Upper lobe of left lung (tissue), 4 donors: ENCODE results near the gene RABEP1.

ENCODE experiments used
- CTCF ChIP-seq, 6 experiments: fragments of 450-650 bp in 4 of 6; fragments of 200-600 bp in 2 of 6; sonication (generic) in 2 of 6; IDR thresholded peaks; one replicate each; pipeline ENCODE4 v1.5.1; 2016 to 2019; ENCODE audit warnings: antibody characterized with exemption in 6 of 6
- POLR2A ChIP-seq, 4 donors: fragments of 450-650 bp; IDR thresholded peaks; one replicate each; pipeline ENCODE4 v1.5.1; 2016 to 2017; ENCODE audit warnings: antibody characterized with exemption in 4 of 4, mild to moderate bottlenecking in 2 of 4
- POLR2AphosphoS5 ChIP-seq, 2 donors: sonication (generic); formaldehyde crosslinking; IDR thresholded peaks; one replicate each; pipeline ENCODE4 v1.5.1; 2017; ENCODE audit warnings: antibody characterized with exemption in 2 of 2

GRCh38 chr17:5422505-5422904, 140.4 kb downstream of the RABEP1 start:
- TF ChIP-seq POLR2AphosphoS5 (IDR thresholded peaks at IDR 0.05) (no peak), CTCF (IDR thresholded peaks at IDR 0.05) (no peak), POLR2A (IDR thresholded peaks at IDR 0.05) (no peak)
